Renal cortex interstitium (tissue), 11 donors: ENCODE data around the gene CAV3. TPM values are rescaled to one million over a fixed set of nuclear protein-coding genes. Genes with fewer than 3 reads are reported as not detected.

Experiments
- DNase-seq, 11 donors: peaks; one replicate each; pipeline ENCODE4 v3.0.0-alpha.2; 2013; ENCODE audit warnings: low read depth in 9 of 11, low spot score in 4 of 11; ENCODE audit errors: extremely low read depth in 1 of 11
- polyA plus RNA-seq, 3 donors: library from polyadenylated mRNA; unstranded; fragments of 120-200 nt; gene quantifications; one replicate each; pipeline ENCODE4 v1.2.1, GENCODE V29; 2013; ENCODE audit not compliant: insufficient read length in 3 of 3

The CAV3 gene
- polyA plus RNA-seq, 3 donors: 0.34 to 0.62 (median 0.51) TPM

- DNase-seq: no peak
Observed at GRCh38 chr3:8776406-8776805, 42.8 kb downstream of the CAV3 start.

GRCh38 chr3:8777201-8777977 is 43.8 kb downstream of the CAV3 start:
- DNase-seq: no peak

GRCh38 chr3:8777978-8778267 is 44.3 kb downstream of the CAV3 start:
- no peak for DNase-seq

- no peak for DNase-seq
Observed at GRCh38 chr3:8778475-8778874, 44.9 kb downstream of the CAV3 start.

GRCh38 chr3:8780279-8780678 is 46.7 kb downstream of the CAV3 start:
- no peak for DNase-seq

- DNase-seq: no peak
Observed at GRCh38 chr3:8784676-8785435, 51.3 kb downstream of the CAV3 start.

GRCh38 chr3:8790529-8790928 is 56.9 kb downstream of the CAV3 start:
- no peak for DNase-seq

- DNase-seq: no peak
Observed at GRCh38 chr3:8793242-8793641, 59.6 kb downstream of the CAV3 start.

- no peak for DNase-seq
Observed at GRCh38 chr3:8794247-8794646, 60.6 kb downstream of the CAV3 start.

Other genes starting within 250 kb of the CAV3 start
- 10 to 100 TPM; 26.3 to 35.8 (median 27.0) TPM for gene LMCD1, start 232.0 kb upstream of the CAV3 start, polyA plus RNA-seq
- 1 to 10 TPM; 4.8 to 5.0 (median 4.9) TPM for gene SSUH2, start 89.0 kb upstream of the CAV3 start, polyA plus RNA-seq
- 1 to 10 TPM; 1.0 to 1.5 (median 1.1) TPM for gene OXTR, start 35.8 kb downstream of the CAV3 start, polyA plus RNA-seq
- gene RAD18, start 229.7 kb downstream of the CAV3 start, polyA plus RNA-seq: 10 to 100 TPM in 2 of 3 donors, 1 to 10 TPM in 1; 9.7 to 12.4 (median 10.3) TPM